Heart right ventricle (tissue), 16 donors: Measurements from ENCODE around the gene ST3GAL4. TPM values are rescaled to one million over a fixed set of nuclear protein-coding genes. Genes with fewer than 3 reads are reported as not detected.
A peak's percentile ranks its signal among the peaks of the same experiment; 100 is the strongest.
"Not testable (repeated sequence)": the region's sequence is repeated elsewhere in the genome, so short reads cannot be mapped to it uniquely, and the experiment has no call there.

Experiments
- ATAC-seq, 8 donors: fragments of 200-7000 bp; cut with Tn5 transposase; one replicate each; pipeline ENCODE4 v1.9.1; 2020; ENCODE audit warnings: mild to moderate bottlenecking in 8 of 8, moderate library complexity in 8 of 8, moderate number of reproducible peaks in 1 of 8
- DNase-seq, 2 donors: peaks; one replicate each; pipeline ENCODE4 v3.0.0-alpha.2; 2020
- H3K27ac ChIP-seq, 10 donors: fragments of 200-600 bp; sonication (generic) in 2 of 10; one replicate each; pipeline versions ENCODE4 v1.5.0 to v1.8.0; 2020 to 2022; ENCODE audit warnings: mild to moderate bottlenecking in 3 of 10
- H3K27me3 ChIP-seq, 7 donors: fragments of 200-600 bp; one replicate each; pipeline ENCODE4 v1.8.0; 2021 to 2022; ENCODE audit warnings: mild to moderate bottlenecking in 2 of 7
- H3K36me3 ChIP-seq, 9 donors: fragments of 200-600 bp; sonication (generic) in 1 of 9; one replicate each; pipeline versions ENCODE4 v1.5.0 to v1.8.0; 2020 to 2022; ENCODE audit warnings: mild to moderate bottlenecking in 2 of 9
- H3K4me1 ChIP-seq, 9 donors: fragments of 200-600 bp; sonication (generic) in 1 of 9; one replicate each; pipeline versions ENCODE4 v1.5.0 to v1.8.0; 2020 to 2022; ENCODE audit warnings: mild to moderate bottlenecking in 4 of 9
- H3K4me3 ChIP-seq, 10 donors: fragments of 200-600 bp; sonication (generic) in 2 of 10; one replicate each; pipeline versions ENCODE4 v1.5.0 to v1.8.0; 2020 to 2022; ENCODE audit warnings: mild to moderate bottlenecking in 7 of 10, moderate library complexity in 2 of 10
- H3K9me3 ChIP-seq, 11 donors: fragments of 200-600 bp in 10 of 11; sonication (generic) in 2 of 11; one replicate each; pipeline versions ENCODE4 v1.5.0 to v1.8.0; 2013 to 2022; ENCODE audit warnings: mild to moderate bottlenecking in 2 of 11, control low read depth in 1 of 11, moderate library complexity in 1 of 11
- WGBS, 2 donors: extraction: QIAGEN DNeasy Blood & Tissue Kit; methylation state at CpG; one replicate each; pipeline ENCODE4 v1.1.7; 2013; ENCODE audit warnings: inconsistent platforms in 1 of 2; 5-methylcytosine and 5-hydroxymethylcytosine counted together
- intact Hi-C, 10 donors: fragments of 100-400 bp; cut with DNase I; formaldehyde crosslinking; loops; one replicate each; pipeline versions ENCODE4 v1.11.1 to v1.14.2; 2022
- polyA plus RNA-seq, 2 donors: library from polyadenylated mRNA; stranded (reverse); fragments of 200-250 nt; gene quantifications; one replicate each; pipeline ENCODE4 v1.2.3, GENCODE V29; 2013
- total RNA-seq, 10 donors: library from RNA; stranded (reverse); fragmentation: NEBNext Ultra II Directional in 3 of 10; extraction: Animal tissue kit (Norgen Biotek cat#: 25700) in 3 of 10; gene quantifications; one replicate each; pipeline versions ENCODE4 v1.2.1 to v1.2.4, GENCODE V29; 2021 to 2023
- TF ChIP-seq, protein P1 (sequence below), 9 donors: fragments of 200-600 bp; sonication (generic) in 2 of 9; IDR thresholded peaks; one replicate each; pipeline versions ENCODE4 v1.5.0 to v1.8.0; 2021 to 2022; ENCODE audit warnings: antibody characterized with exemption in 9 of 9, mild to moderate bottlenecking in 5 of 9, moderate library complexity in 1 of 9
- donor health status: Arrhythmogenic right ventricular cardiomyopathy.
- donor health status: ischemic (EF 13 %, LVEDD 7.1; RV severe dilation, severe dysfunction).
- donor health status: healthy with polysubstance abuse.
- donor health status: DM: no; HTN: yes; CAD: no.
- donor health status: DM: no; HTN: no; CAD: no.
- donor health status: ischemic (EF 25% LVEDD 6.9; RV normal size, moderate dysfunction).
- donor health status: ischemic (EF 25% LVEDD 5.7; RV mildly dilated, moderate dysfunction).
- donor health status: healthy.
- donor health status: DM: yes; HTN: yes; CAD: no.
- donor health status: Ischemic cardiomyopathy.
- donor health status: ischemic (EF 35%, LVEDD 5.7; RV mildly dilated, moderate dysfunction).
- donor health status: nonischemic (EF 11% LVEDD 7.7; RV severe dilation, severe dysfunction).
- donor health status: DM: yes; HTN: yes; CAD: no.
- donor health status: PGD.
- donor health status: ischemic (EF 29% LVEDD 5.4; RV normal size, mild dysfunction).
- donor health status: nonischemic (EF 23%, LVEDD 6.1; RV moderate dilation, normal function).

ST3GAL4 gene
- total and polyA plus RNA-seq, 12 donors = 24.8 to 98.2 (median 44.8) TPM

DNA sequence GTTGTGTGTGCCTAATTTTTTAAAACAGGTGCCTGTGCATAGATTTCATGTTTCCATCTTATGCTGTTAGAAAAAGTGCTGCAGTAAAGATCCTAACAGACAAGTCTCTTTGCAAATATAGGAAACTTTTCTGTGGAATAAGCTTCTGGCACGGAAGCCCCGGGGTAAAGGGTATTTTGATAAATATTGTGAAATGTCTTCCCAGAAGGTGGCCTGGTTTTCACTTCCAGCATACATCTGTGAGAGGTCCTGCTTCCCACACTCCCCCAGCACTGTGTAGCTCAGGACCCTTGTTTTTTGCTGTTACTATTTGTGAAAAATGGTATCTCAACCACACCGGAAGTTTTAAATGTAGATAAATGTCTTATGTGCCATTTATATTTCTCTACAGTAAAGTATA is 14.5 kb downstream of the ST3GAL4 start:
- WGBS, 2 donors = 60 to 71% methylated on average over 3 of the region's 3 CpGs
- intact Hi-C loops = no loop called here
- peaks cover 9 to 72% (median 40%) of the 10 kb centered on the region in 9 donors for H3K4me1 ChIP-seq
- no peak overlapping the region for H3K27ac ChIP-seq
- no peaks in the 10 kb centered on the region for H3K36me3 ChIP-seq
- TF ChIP-seq, protein P1, sequence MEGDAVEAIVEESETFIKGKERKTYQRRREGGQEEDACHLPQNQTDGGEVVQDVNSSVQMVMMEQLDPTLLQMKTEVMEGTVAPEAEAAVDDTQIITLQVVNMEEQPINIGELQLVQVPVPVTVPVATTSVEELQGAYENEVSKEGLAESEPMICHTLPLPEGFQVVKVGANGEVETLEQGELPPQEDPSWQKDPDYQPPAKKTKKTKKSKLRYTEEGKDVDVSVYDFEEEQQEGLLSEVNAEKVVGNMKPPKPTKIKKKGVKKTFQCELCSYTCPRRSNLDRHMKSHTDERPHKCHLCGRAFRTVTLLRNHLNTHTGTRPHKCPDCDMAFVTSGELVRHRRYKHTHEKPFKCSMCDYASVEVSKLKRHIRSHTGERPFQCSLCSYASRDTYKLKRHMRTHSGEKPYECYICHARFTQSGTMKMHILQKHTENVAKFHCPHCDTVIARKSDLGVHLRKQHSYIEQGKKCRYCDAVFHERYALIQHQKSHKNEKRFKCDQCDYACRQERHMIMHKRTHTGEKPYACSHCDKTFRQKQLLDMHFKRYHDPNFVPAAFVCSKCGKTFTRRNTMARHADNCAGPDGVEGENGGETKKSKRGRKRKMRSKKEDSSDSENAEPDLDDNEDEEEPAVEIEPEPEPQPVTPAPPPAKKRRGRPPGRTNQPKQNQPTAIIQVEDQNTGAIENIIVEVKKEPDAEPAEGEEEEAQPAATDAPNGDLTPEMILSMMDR (IDR thresholded peaks at IDR 0.05) = no peak
- ATAC-seq (no peak), DNase-seq (no peak)
- H3K27me3 ChIP-seq = no peaks in the 10 kb centered on the region
- H3K4me3 ChIP-seq = no peak overlapping the region
- H3K9me3 ChIP-seq = no peaks in the 10 kb centered on the region

DNA sequence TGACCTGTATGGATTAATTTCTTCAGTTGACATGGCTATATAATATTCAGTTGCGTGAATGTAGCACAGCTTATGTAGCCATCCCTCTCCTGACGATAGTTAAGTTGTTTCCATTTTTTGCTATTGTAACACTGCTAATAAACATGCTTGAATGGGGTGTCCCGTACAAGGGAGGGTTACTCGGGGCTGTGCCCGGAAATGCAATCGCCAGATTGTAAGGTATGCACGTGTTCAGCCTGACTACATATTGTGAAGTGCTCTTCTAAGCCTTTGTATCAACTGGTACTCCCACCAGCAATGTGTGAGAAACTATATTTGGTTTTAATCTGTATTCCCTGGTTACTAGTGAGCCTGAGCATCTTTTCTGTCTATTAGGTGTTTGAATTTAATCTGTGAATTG is 16.1 kb downstream of the ST3GAL4 start:
- H3K4me1 ChIP-seq = peaks cover 1 to 65% (median 36%) of the 10 kb centered on the region in 9 donors
- H3K27me3 ChIP-seq = no peaks in the 10 kb centered on the region
- H3K9me3 ChIP-seq = no peaks in the 10 kb centered on the region
- WGBS, 2 donors = 57 to 72% methylated on average over 7 of the region's 7 CpGs
- no peak overlapping the region for H3K4me3 ChIP-seq
- no peak overlapping the region for H3K27ac ChIP-seq
- ATAC-seq (no peak), DNase-seq (no peak)
- TF ChIP-seq, protein P1 (IDR thresholded peaks at IDR 0.05) = no peak
- intact Hi-C loops = no loop called here
- no peaks in the 10 kb centered on the region for H3K36me3 ChIP-seq

GRCh38 chr11:126373389-126374066 is 18.0 kb downstream of the ST3GAL4 start:
- peak; percentile 37 to 94 (median 82) for ATAC-seq

DNA sequence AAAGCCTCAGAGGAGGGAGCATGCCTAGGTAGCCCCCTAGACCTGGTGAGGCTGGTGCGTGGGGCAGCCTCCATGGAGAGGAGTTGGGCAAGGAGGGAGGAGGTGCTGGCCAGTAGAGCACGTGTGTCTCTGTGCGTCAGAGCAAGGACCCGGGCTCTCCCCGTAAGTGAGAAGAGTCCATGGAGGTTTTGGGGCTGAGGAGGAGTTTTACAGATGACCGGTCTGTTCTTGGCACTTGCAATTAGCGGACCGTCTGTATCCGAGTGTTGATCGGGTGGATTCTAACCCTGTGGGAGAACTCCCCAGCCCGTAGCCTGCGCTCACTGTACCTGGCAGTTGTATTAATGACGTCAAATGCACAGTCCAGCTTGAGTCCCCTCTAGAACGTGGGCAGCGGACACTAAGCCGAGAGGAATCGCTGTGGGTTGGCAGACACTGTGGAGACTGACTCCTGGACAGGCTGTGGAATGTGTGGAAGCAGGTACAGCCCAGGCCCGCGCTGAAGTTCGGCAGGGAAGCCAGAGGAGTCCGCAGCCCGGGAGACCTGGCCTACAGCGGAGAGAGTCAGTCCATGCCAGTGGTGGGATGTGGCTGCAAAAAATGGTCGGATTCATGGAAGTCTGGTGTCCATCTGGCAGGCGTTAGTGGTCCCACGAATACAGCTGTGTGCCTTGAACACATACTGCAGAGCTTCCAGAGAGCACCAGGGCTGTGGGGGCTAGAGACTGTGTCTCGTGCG is 19.2 kb downstream of the ST3GAL4 start:
- H3K4me3 ChIP-seq, H3K27me3 ChIP-seq, H3K9me3 ChIP-seq, H3K36me3 ChIP-seq, intact Hi-C loops, DNase-seq: not testable (repeated sequence)
- ATAC-seq = peak; percentile 34 to 70 (median 51)
- H3K27ac ChIP-seq = peak overlapping the region in 6 of 10 donors; percentile 14 to 65 (median 42)
- H3K4me1 ChIP-seq = peaks cover 4 to 63% (median 22%) of the 10 kb centered on the region in 9 donors
- WGBS, 2 donors = 80 to 83% methylated on average over 19 to 20 of the region's 28 CpGs

More at GRCh38 chr11:126373389-126374066, 18.0 kb downstream of the ST3GAL4 start:
- 40 to 54% methylated on average over 12 of the region's 12 CpGs for WGBS, 2 donors
- Histone ChIP-seq H3K27ac (peak overlapping the region in 8 of 10 donors; percentile 29 to 65 (median 39)), H3K4me1 (peaks cover 0 to 61% (median 28%) of the 10 kb centered on the region in 9 donors)
- intact Hi-C loops, H3K4me3 ChIP-seq, H3K36me3 ChIP-seq, DNase-seq, H3K27me3 ChIP-seq, H3K9me3 ChIP-seq: not testable (repeated sequence)

DNA sequence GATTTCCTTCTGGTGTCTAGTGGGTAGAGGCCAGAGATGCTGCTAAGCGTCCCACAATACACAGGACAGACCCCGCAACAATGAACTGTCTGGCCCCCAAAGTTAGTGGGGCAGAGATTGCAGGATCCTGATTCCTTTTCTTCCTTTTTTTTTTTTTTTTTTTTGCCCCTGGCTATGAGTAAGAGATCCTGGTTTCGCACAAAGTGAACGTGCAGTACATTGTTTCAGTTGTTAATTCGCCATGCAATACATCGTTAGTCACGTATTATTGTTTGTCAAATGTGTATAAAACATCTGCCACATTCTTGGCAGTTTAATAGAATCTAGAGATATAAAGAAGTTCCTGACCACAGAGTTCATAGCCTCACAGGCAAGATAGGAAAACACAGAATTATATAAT is 20.2 kb downstream of the ST3GAL4 start:
- ATAC-seq = no peak
- H3K27ac ChIP-seq = peak overlapping the region in 3 of 10 donors; percentile 6 to 44 (median 34)
- WGBS, 2 donors = 65 to 72% methylated on average over 7 of the region's 7 CpGs
- H3K4me3 ChIP-seq = no peak overlapping the region
- no peaks in the 10 kb centered on the region for H3K27me3 ChIP-seq
- H3K9me3 ChIP-seq = no peaks in the 10 kb centered on the region
- no peaks in the 10 kb centered on the region for H3K36me3 ChIP-seq
- TF ChIP-seq, protein P1 (IDR thresholded peaks at IDR 0.05) = no peak
- H3K4me1 ChIP-seq = peaks cover 5 to 72% (median 26%) of the 10 kb centered on the region in 9 donors
- intact Hi-C loops = no loop called here
- DNase-seq = no peak
